HEK293 (cell line): ENCODE data around the gene PRKCE.

Source experiments
- CTCF ChIA-PET: fragments of 350-600 bp; formaldehyde crosslinking; extraction: SDS; loops from one replicate; lab custom pipeline; 2021; ENCODE audit warnings: antibody characterized with exemption; lab: Yijun Ruan, JAX
- POLR2A ChIA-PET: fragments of 300-600 bp; formaldehyde crosslinking; extraction: SDS; loops from one replicate; lab custom pipeline; 2020; ENCODE audit warnings: antibody characterized with exemption, inconsistent platforms; lab: Yijun Ruan, JAX
- H3K27ac ChIP-seq: fragments of 200-500 bp; sonication (Bioruptor generic); 2 replicates; pipeline ENCODE4 v1.5.1; 2014; ENCODE audit warnings: low read depth, low read length, control low read depth, inconsistent platforms; ENCODE audit errors: extremely low read depth
- H3K36me3 ChIP-seq, 2 experiments: fragments of 200-500 bp in 1 of 2; sonication (Bioruptor generic) in 1 of 2; 1 replicate in 1 of 2; 2 replicates in 1 of 2; pipeline ENCODE4 v1.5.1; 2014 to 2017; ENCODE audit warnings: inconsistent platforms in 2 of 2, low read length in 2 of 2; ENCODE audit not compliant: control insufficient read depth in 2 of 2, insufficient read depth in 1 of 2
- H3K4me1 ChIP-seq: fragments of 200-500 bp; sonication (Bioruptor generic); 2 replicates; pipeline ENCODE4 v1.5.1; 2014; ENCODE audit warnings: mild to moderate bottlenecking, low read length, inconsistent platforms; ENCODE audit not compliant: control insufficient read depth, insufficient read depth
- H3K4me3 ChIP-seq: 2 replicates; pipeline ENCODE4 v1.5.1; 2011; ENCODE audit warnings: low read depth, mild to moderate bottlenecking, control low read depth, low read length, moderate library complexity
- H3K9me3 ChIP-seq: fragments of 200-500 bp; sonication (Bioruptor generic); 2 replicates; pipeline ENCODE4 v1.5.1; 2014; ENCODE audit warnings: low read depth, low read length, inconsistent platforms; ENCODE audit not compliant: control insufficient read depth, insufficient read depth
- BCL11B ChIP-seq: fragments of 450-650 bp; formaldehyde crosslinking; IDR thresholded peaks from 2 replicates; pipeline ENCODE4 v1.5.1; 2016; ENCODE audit warnings: low read depth, missing biosample characterization, missing genetic modification characterization
- GFI1B ChIP-seq: fragments of 450-650 bp; formaldehyde crosslinking; IDR thresholded peaks from 2 replicates; pipeline ENCODE4 v1.5.1; 2016; ENCODE audit warnings: missing biosample characterization, missing genetic modification characterization
- IKZF3 ChIP-seq: fragments of 450-650 bp; IDR thresholded peaks from 2 replicates; pipeline ENCODE4 v1.5.0; 2018; ENCODE audit warnings: missing biosample characterization, mild to moderate bottlenecking, missing genetic modification characterization, moderate library complexity
- RBAK ChIP-seq: fragments of 450-650 bp; formaldehyde crosslinking; IDR thresholded peaks from 2 replicates; pipeline ENCODE4 v1.5.1; 2016; ENCODE audit warnings: missing biosample characterization, missing genetic modification characterization
- SP3 ChIP-seq: fragments of 450-650 bp; formaldehyde crosslinking; IDR thresholded peaks from 2 replicates; pipeline ENCODE4 v1.5.1; 2016; ENCODE audit warnings: missing biosample characterization, missing genetic modification characterization
- ZBTB1 ChIP-seq: fragments of 450-650 bp; formaldehyde crosslinking; IDR thresholded peaks from 2 replicates; pipeline ENCODE4 v1.5.1; 2016; ENCODE audit warnings: missing biosample characterization, missing genetic modification characterization
- ZNF10 ChIP-seq: fragments of 450-650 bp; formaldehyde crosslinking; IDR thresholded peaks from 2 replicates; pipeline ENCODE4 v1.5.1; 2017; ENCODE audit warnings: missing biosample characterization, missing genetic modification characterization
- ZNF140 ChIP-seq: fragments of 450-650 bp; formaldehyde crosslinking; IDR thresholded peaks from 2 replicates; pipeline ENCODE4 v1.5.1; 2016; ENCODE audit warnings: missing biosample characterization, missing genetic modification characterization
- ZNF175 ChIP-seq: fragments of 450-650 bp; formaldehyde crosslinking; IDR thresholded peaks from 2 replicates; pipeline ENCODE4 v1.5.1; 2016; ENCODE audit warnings: missing biosample characterization, missing genetic modification characterization
- ZNF202 ChIP-seq: fragments of 450-650 bp; formaldehyde crosslinking; IDR thresholded peaks from 2 replicates; pipeline ENCODE4 v1.5.1; 2016; ENCODE audit warnings: missing biosample characterization, missing genetic modification characterization, borderline replicate concordance
- ZNF211 ChIP-seq: fragments of 450-650 bp; formaldehyde crosslinking; IDR thresholded peaks from 2 replicates; pipeline ENCODE4 v1.5.1; 2016; ENCODE audit warnings: low read depth, missing biosample characterization, missing genetic modification characterization
- ZNF423 ChIP-seq: fragments of 450-650 bp; formaldehyde crosslinking; IDR thresholded peaks from 2 replicates; pipeline ENCODE4 v1.5.1; 2016; ENCODE audit warnings: missing biosample characterization, missing genetic modification characterization
- ZNF433 ChIP-seq: fragments of 450-650 bp; formaldehyde crosslinking; IDR thresholded peaks from 2 replicates; pipeline ENCODE4 v1.5.1; 2016; ENCODE audit warnings: missing biosample characterization, missing genetic modification characterization, low read depth
- ZNF473 ChIP-seq: fragments of 450-650 bp; formaldehyde crosslinking; IDR thresholded peaks from 2 replicates; pipeline ENCODE4 v1.5.1; 2017; ENCODE audit warnings: missing biosample characterization, missing genetic modification characterization
- ZNF555 ChIP-seq: fragments of 450-650 bp; formaldehyde crosslinking; conservative IDR thresholded peaks from 2 replicates; pipeline ENCODE4 v1.5.1; 2017; ENCODE audit warnings: missing biosample characterization, mild to moderate bottlenecking, missing genetic modification characterization, inconsistent platforms
- ZNF596 ChIP-seq: fragments of 450-650 bp; IDR thresholded peaks from 2 replicates; pipeline ENCODE4 v1.5.0; 2018; ENCODE audit warnings: missing biosample characterization, mild to moderate bottlenecking, missing genetic modification characterization, moderate library complexity
- ZNF621 ChIP-seq: fragments of 450-650 bp; formaldehyde crosslinking; IDR thresholded peaks from 2 replicates; pipeline ENCODE4 v1.5.1; 2017; ENCODE audit warnings: missing biosample characterization, missing genetic modification characterization
- ZNF624 ChIP-seq: fragments of 450-650 bp; formaldehyde crosslinking; IDR thresholded peaks from 2 replicates; pipeline ENCODE4 v1.5.1; 2017; ENCODE audit warnings: missing biosample characterization, missing genetic modification characterization
- ZNF660 ChIP-seq: fragments of 450-650 bp; IDR thresholded peaks from 2 replicates; pipeline ENCODE4 v1.5.1; 2018; ENCODE audit warnings: missing biosample characterization, mild to moderate bottlenecking, missing genetic modification characterization
- ZNF776 ChIP-seq: fragments of 450-650 bp; formaldehyde crosslinking; IDR thresholded peaks from 2 replicates; pipeline ENCODE4 v1.5.0; 2017; ENCODE audit warnings: missing biosample characterization, missing genetic modification characterization, borderline replicate concordance
- ZNF830 ChIP-seq: fragments of 450-650 bp; IDR thresholded peaks from 2 replicates; pipeline ENCODE4 v1.5.0; 2018; ENCODE audit warnings: missing biosample characterization, missing genetic modification characterization, low read depth, mild to moderate bottlenecking, moderate library complexity
- TF ChIP-seq, protein P1 (sequence below): fragments of 450-650 bp; formaldehyde crosslinking; IDR thresholded peaks from 2 replicates; pipeline ENCODE4 v1.5.1; 2016; ENCODE audit warnings: missing biosample characterization, missing genetic modification characterization
- TF ChIP-seq, protein P2 (sequence below): fragments of 450-650 bp; formaldehyde crosslinking; conservative IDR thresholded peaks from 2 replicates; pipeline ENCODE4 v1.5.1; 2016; ENCODE audit warnings: low read depth, missing biosample characterization, missing genetic modification characterization
- TF ChIP-seq, protein P3 (sequence below): fragments of 450-650 bp; formaldehyde crosslinking; IDR thresholded peaks from 2 replicates; pipeline ENCODE4 v1.5.1; 2017; ENCODE audit warnings: missing biosample characterization, missing genetic modification characterization
- TF ChIP-seq, protein P4 (sequence below): fragments of 450-650 bp; formaldehyde crosslinking; IDR thresholded peaks from 2 replicates; pipeline ENCODE4 v1.5.1; 2016; ENCODE audit warnings: missing biosample characterization, missing genetic modification characterization
- TF ChIP-seq, protein P5 (sequence below): fragments of 450-650 bp; formaldehyde crosslinking; IDR thresholded peaks from 2 replicates; pipeline ENCODE4 v1.5.1; 2016; ENCODE audit warnings: missing biosample characterization, missing genetic modification characterization

The PRKCE gene

DNA sequence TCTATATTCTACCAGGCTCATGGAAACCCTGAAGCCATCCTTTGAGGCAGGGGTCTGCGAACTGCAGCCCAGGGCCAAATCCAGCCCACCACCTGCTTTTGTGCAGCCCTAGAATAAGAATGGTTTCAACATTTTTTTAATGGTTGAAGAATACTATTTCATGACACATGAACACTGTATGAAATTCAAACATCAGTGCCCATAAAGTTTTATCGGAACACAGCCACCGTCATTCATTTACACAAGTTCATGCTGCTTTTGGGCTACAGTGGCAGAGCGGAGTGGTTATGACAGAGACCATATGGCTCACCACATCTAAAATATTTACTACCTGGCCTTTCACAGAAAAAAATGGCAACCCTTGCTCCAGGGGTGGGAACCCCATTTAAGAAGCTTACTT lies 521.6 kb downstream of the PRKCE start:
- Histone ChIP-seq H3K4me3 (no peak overlapping the region), H3K4me1 (no peaks in the 10 kb centered on the region), H3K9me3 (no peaks in the 10 kb centered on the region), H3K36me3 (no peaks in the 10 kb centered on the region), H3K27ac (no peak overlapping the region)
- ChIA-PET CTCF (interaction anchor here (0.6 kb wide), 1 partner anchor 710 kb away, joined by 3 read pairs; no protein-coding TSS in a partner anchor), POLR2A (no interaction called here)
- TF ChIP-seq ZNF423 (no peak), GFI1B (tag by site-specific recombination) (no peak), ZNF596 (tag by site-specific recombination) (no peak), ZNF660 (tag by site-specific recombination) (no peak), IKZF3 (no peak), ZNF175 (tag by site-specific recombination) (no peak), ZNF473 (tag by site-specific recombination) (no peak), ZNF202 (no peak)
- TF ChIP-seq, protein P1, sequence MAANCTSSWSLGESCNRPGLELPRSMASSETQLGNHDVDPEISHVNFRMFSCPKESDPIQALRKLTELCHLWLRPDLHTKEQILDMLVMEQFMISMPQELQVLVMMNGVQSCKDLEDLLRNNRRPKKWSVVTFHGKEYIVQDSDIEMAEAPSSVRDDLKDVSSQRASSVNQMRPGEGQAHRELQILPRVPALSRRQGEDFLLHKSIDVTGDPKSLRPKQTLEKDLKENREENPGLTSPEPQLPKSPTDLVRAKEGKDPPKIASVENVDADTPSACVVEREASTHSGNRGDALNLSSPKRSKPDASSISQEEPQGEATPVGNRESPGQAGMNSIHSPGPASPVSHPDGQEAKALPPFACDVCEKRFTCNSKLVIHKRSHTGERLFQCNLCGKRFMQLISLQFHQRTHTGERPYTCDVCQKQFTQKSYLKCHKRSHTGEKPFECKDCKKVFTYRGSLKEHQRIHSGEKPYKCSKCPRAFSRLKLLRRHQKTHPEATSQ (tag by site-specific recombination) = no peak

DNA sequence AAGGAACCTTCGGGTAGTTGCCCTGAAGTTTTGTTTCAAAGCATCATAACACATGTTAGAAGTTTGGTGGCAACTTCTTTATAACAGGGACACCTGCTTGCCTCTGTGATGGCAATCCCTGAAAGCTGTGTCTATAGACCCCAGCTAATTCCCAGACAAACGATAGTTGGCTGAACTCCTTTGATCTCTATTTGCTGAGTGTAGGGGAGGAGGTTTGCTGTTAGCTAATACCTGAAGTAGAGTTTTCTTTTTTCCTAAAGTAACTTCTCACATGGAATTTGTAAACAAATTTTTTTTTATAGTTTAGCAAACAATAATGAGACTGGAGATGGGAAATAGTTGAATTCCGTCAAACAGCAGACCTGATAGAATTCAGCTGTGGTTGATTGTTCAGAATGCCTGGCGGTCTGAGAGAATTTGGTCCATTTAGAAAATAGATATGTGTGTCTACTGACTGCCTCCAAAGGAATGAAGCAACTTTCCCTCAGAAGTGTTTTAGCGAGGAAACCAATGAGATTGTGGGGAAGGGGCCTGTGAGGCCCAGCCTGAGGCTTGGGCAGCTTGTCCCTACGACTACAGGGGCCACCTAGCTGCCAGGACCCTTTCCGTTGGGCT lies 522.3 kb downstream of the PRKCE start:
- Histone ChIP-seq H3K4me1 (no peaks in the 10 kb centered on the region), H3K27ac (no peak overlapping the region), H3K9me3 (no peaks in the 10 kb centered on the region), H3K36me3 (no peaks in the 10 kb centered on the region), H3K4me3 (no peak overlapping the region)
- POLR2A ChIA-PET = no interaction called here
- CTCF ChIA-PET = interaction anchor here (0.6 kb wide), 1 partner anchor 710 kb away, joined by 3 read pairs; no protein-coding TSS in a partner anchor
- TF ChIP-seq ZNF140 (tag by site-specific recombination) (no peak), SP3 (tag by site-specific recombination) (no peak), ZNF211 (tag by site-specific recombination) (no peak), RBAK (tag by site-specific recombination) (no peak), ZNF621 (no peak), BCL11B (tag by site-specific recombination) (no peak), ZNF830 (tag by site-specific recombination) (no peak), ZNF624 (tag by site-specific recombination) (no peak), ZNF433 (tag by site-specific recombination) (no peak), ZNF10 (tag by site-specific recombination) (no peak), ZNF776 (tag by site-specific recombination) (no peak), ZNF555 (no peak), ZBTB1 (tag by site-specific recombination) (no peak)
- TF ChIP-seq, protein P2, sequence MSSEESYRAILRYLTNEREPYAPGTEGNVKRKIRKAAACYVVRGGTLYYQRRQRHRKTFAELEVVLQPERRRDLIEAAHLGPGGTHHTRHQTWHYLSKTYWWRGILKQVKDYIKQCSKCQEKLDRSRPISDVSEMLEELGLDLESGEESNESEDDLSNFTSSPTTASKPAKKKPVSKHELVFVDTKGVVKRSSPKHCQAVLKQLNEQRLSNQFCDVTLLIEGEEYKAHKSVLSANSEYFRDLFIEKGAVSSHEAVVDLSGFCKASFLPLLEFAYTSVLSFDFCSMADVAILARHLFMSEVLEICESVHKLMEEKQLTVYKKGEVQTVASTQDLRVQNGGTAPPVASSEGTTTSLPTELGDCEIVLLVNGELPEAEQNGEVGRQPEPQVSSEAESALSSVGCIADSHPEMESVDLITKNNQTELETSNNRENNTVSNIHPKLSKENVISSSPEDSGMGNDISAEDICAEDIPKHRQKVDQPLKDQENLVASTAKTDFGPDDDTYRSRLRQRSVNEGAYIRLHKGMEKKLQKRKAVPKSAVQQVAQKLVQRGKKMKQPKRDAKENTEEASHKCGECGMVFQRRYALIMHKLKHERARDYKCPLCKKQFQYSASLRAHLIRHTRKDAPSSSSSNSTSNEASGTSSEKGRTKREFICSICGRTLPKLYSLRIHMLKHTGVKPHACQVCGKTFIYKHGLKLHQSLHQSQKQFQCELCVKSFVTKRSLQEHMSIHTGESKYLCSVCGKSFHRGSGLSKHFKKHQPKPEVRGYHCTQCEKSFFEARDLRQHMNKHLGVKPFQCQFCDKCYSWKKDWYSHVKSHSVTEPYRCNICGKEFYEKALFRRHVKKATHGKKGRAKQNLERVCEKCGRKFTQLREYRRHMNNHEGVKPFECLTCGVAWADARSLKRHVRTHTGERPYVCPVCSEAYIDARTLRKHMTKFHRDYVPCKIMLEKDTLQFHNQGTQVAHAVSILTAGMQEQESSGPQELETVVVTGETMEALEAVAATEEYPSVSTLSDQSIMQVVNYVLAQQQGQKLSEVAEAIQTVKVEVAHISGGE (tag by site-specific recombination) = no peak
- TF ChIP-seq, protein P3, sequence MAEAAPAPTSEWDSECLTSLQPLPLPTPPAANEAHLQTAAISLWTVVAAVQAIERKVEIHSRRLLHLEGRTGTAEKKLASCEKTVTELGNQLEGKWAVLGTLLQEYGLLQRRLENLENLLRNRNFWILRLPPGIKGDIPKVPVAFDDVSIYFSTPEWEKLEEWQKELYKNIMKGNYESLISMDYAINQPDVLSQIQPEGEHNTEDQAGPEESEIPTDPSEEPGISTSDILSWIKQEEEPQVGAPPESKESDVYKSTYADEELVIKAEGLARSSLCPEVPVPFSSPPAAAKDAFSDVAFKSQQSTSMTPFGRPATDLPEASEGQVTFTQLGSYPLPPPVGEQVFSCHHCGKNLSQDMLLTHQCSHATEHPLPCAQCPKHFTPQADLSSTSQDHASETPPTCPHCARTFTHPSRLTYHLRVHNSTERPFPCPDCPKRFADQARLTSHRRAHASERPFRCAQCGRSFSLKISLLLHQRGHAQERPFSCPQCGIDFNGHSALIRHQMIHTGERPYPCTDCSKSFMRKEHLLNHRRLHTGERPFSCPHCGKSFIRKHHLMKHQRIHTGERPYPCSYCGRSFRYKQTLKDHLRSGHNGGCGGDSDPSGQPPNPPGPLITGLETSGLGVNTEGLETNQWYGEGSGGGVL (tag by site-specific recombination) = no peak
- TF ChIP-seq, protein P4, sequence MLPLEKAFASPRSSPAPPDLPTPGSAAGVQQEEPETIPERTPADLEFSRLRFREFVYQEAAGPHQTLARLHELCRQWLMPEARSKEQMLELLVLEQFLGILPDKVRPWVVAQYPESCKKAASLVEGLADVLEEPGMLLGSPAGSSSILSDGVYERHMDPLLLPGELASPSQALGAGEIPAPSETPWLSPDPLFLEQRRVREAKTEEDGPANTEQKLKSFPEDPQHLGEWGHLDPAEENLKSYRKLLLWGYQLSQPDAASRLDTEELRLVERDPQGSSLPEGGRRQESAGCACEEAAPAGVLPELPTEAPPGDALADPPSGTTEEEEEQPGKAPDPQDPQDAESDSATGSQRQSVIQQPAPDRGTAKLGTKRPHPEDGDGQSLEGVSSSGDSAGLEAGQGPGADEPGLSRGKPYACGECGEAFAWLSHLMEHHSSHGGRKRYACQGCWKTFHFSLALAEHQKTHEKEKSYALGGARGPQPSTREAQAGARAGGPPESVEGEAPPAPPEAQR (tag by site-specific recombination) = no peak
- TF ChIP-seq, protein P5, sequence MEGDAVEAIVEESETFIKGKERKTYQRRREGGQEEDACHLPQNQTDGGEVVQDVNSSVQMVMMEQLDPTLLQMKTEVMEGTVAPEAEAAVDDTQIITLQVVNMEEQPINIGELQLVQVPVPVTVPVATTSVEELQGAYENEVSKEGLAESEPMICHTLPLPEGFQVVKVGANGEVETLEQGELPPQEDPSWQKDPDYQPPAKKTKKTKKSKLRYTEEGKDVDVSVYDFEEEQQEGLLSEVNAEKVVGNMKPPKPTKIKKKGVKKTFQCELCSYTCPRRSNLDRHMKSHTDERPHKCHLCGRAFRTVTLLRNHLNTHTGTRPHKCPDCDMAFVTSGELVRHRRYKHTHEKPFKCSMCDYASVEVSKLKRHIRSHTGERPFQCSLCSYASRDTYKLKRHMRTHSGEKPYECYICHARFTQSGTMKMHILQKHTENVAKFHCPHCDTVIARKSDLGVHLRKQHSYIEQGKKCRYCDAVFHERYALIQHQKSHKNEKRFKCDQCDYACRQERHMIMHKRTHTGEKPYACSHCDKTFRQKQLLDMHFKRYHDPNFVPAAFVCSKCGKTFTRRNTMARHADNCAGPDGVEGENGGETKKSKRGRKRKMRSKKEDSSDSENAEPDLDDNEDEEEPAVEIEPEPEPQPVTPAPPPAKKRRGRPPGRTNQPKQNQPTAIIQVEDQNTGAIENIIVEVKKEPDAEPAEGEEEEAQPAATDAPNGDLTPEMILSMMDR (tag by site-specific recombination) = no peak
